OCI-LY7 (cell line): ENCODE data around the gene STOM.

Experiments
- EZH2phosphoT487 ChIP-seq: fragments of 200-600 bp; sonication (generic); IDR thresholded peaks from 2 replicates; pipeline ENCODE4 v1.6.1; 2018; ENCODE audit warnings: low read depth, borderline replicate concordance, mild to moderate bottlenecking, mixed run types, antibody characterized with exemption, low read length, moderate library complexity, mixed read lengths
- TF ChIP-seq, protein P1 (sequence below): fragments of 200-600 bp; sonication (generic); conservative IDR thresholded peaks from 2 replicates; pipeline ENCODE4 v1.5.1; 2014; ENCODE audit warnings: mild to moderate bottlenecking, antibody characterized with exemption, low read length, moderate library complexity, mixed read lengths

- TF ChIP-seq, protein P1, sequence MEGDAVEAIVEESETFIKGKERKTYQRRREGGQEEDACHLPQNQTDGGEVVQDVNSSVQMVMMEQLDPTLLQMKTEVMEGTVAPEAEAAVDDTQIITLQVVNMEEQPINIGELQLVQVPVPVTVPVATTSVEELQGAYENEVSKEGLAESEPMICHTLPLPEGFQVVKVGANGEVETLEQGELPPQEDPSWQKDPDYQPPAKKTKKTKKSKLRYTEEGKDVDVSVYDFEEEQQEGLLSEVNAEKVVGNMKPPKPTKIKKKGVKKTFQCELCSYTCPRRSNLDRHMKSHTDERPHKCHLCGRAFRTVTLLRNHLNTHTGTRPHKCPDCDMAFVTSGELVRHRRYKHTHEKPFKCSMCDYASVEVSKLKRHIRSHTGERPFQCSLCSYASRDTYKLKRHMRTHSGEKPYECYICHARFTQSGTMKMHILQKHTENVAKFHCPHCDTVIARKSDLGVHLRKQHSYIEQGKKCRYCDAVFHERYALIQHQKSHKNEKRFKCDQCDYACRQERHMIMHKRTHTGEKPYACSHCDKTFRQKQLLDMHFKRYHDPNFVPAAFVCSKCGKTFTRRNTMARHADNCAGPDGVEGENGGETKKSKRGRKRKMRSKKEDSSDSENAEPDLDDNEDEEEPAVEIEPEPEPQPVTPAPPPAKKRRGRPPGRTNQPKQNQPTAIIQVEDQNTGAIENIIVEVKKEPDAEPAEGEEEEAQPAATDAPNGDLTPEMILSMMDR = no peak
- TF ChIP-seq EZH2phosphoT487 = no peak
Measured at GRCh38 chr9:121310571-121310970, 59.5 kb downstream of the STOM start.
